HCT116 (cell line): ENCODE data around the gene DIS3L2. TPM values are rescaled to one million over a fixed set of nuclear protein-coding genes. Genes with fewer than 3 reads are reported as not detected.

Experiments
- ATAC-seq: fragments of 200-7000 bp; cut with Tn5 transposase; 2 replicates; pipeline ENCODE4 v1.9.1; 2020; ENCODE audit warnings: mild to moderate bottlenecking, moderate library complexity
- BruUV-seq: library from RNA; stranded (reverse); fragments of 400-500 nt; replicated peaks from 2 replicates; lab custom pipeline; 2021; lab: Mats Ljungman, UMichigan
- CTCF ChIA-PET: fragments of 300-600 bp; sonication (Branson Sonifier 250); formaldehyde crosslinking; loops from one replicate; lab custom pipeline; 2021; ENCODE audit warnings: antibody characterized with exemption; lab: Charles Lee
- POLR2A ChIA-PET: fragments of 300-600, 350-600 bp; sonication (Branson Sonifier 250); formaldehyde crosslinking; loops from one replicate; lab custom pipeline; 2021; ENCODE audit warnings: antibody characterized with exemption; lab: Charles Lee
- RAD21 ChIA-PET, 2 experiments: fragments of 300-600 bp; sonication (Branson Sonifier 250); formaldehyde crosslinking; loops; one replicate each; lab custom pipeline; 2023; ENCODE audit warnings: low total read pairs in 2 of 2; ENCODE audit not compliant: uncharacterized antibody in 2 of 2, unreplicated experiment in 2 of 2, low non-redundant PET in 1 of 2; lab: Charles Lee
- DNase-seq: peaks from one replicate; pipeline ENCODE4 v3.0.0-alpha.2; 2010; ENCODE audit warnings: low read depth, low spot score
- H2AFZ ChIP-seq: fragments of 200-600 bp; shearing (Covaris generic), sonication (generic); 2 replicates; pipeline ENCODE4 v1.6.1; 2017; ENCODE audit warnings: low read depth, mixed run types, mixed read lengths, antibody characterized with exemption, low read length; ENCODE audit not compliant: poor library complexity, severe bottlenecking
- H3K27ac ChIP-seq: 2 replicates; pipeline ENCODE4 v1.5.1; 2012; ENCODE audit warnings: low read depth, low read length
- H3K27me3 ChIP-seq: fragments of 200-600 bp; sonication (generic); 2 replicates; pipeline ENCODE4 v1.6.1; 2016; ENCODE audit warnings: mixed run types, low read length, mixed read lengths; ENCODE audit not compliant: insufficient read depth
- H3K36me3 ChIP-seq, 2 experiments: fragments of 200-500 bp in 1 of 2; fragments of 200-600 bp in 1 of 2; sonication (Bioruptor generic) in 1 of 2; sonication (generic) in 1 of 2; 2 replicates each; pipeline versions ENCODE4 v1.5.1 to v1.6.1; 2014 to 2016; ENCODE audit warnings: low read length in 2 of 2, inconsistent platforms in 1 of 2, mixed read lengths in 1 of 2, mixed run types in 1 of 2; ENCODE audit not compliant: insufficient read depth in 2 of 2, control insufficient read depth in 1 of 2
- H3K4me1 ChIP-seq, 2 experiments: fragments of 200-600 bp in 1 of 2; sonication (generic) in 1 of 2; 2 replicates each; pipeline versions ENCODE4 v1.5.1 to v1.6.1; 2012 to 2017; ENCODE audit warnings: low read length in 2 of 2, inconsistent platforms in 1 of 2, mild to moderate bottlenecking in 1 of 2, mixed read lengths in 1 of 2, mixed run types in 1 of 2, moderate library complexity in 1 of 2; ENCODE audit not compliant: insufficient read depth in 2 of 2, control insufficient read depth in 1 of 2
- H3K4me2 ChIP-seq: fragments of 200-600 bp; sonication (generic); 2 replicates; pipeline ENCODE4 v1.6.1; 2017; ENCODE audit warnings: mixed run types, low read length, mixed read lengths
- H3K4me3 ChIP-seq, 2 experiments: fragments of 200-600 bp in 1 of 2; sonication (generic) in 1 of 2; replicated peaks in 1 of 2; 2 replicates each; pipeline ENCODE4 v1.5.1; 2011 to 2016; ENCODE audit warnings: low read length in 2 of 2, control low read depth in 1 of 2, low read depth in 1 of 2, mild to moderate bottlenecking in 1 of 2, mixed read lengths in 1 of 2, mixed run types in 1 of 2
- H3K79me2 ChIP-seq: fragments of 200-600 bp; sonication (generic); 2 replicates; pipeline ENCODE4 v1.6.1; 2017; ENCODE audit warnings: mild to moderate bottlenecking, mixed run types, low read length, moderate library complexity, mixed read lengths; ENCODE audit not compliant: insufficient read depth
- H3K9ac ChIP-seq: fragments of 200-600 bp; sonication (generic); 2 replicates; pipeline ENCODE4 v1.6.1; 2016; ENCODE audit warnings: low read length, mixed read lengths
- H3K9me2 ChIP-seq: fragments of 200-600 bp; sonication (generic), shearing (Covaris generic); 2 replicates; pipeline ENCODE4 v1.6.1; 2017; ENCODE audit warnings: mixed run types, mild to moderate bottlenecking, moderate library complexity; ENCODE audit not compliant: insufficient read depth
- H3K9me3 ChIP-seq, 2 experiments: fragments of 200-500 bp in 1 of 2; fragments of 200-600 bp in 1 of 2; sonication (Bioruptor generic) in 1 of 2; sonication (generic) in 1 of 2; 2 replicates each; pipeline ENCODE4 v1.6.1; 2014 to 2017; ENCODE audit warnings: low read length in 2 of 2, mixed read lengths in 2 of 2, inconsistent platforms in 1 of 2, low read depth in 1 of 2, mild to moderate bottlenecking in 1 of 2, mixed run types in 1 of 2, moderate library complexity in 1 of 2; ENCODE audit not compliant: control insufficient read depth in 1 of 2, insufficient read depth in 1 of 2
- H4K20me1 ChIP-seq: fragments of 200-600 bp; sonication (generic), shearing (Covaris generic); 2 replicates; pipeline ENCODE4 v1.6.1; 2017; ENCODE audit warnings: mixed run types, mild to moderate bottlenecking, moderate library complexity; ENCODE audit not compliant: insufficient read depth
- CEBPB ChIP-seq: IDR thresholded peaks from 2 replicates; pipeline ENCODE4 v1.6.1; 2012; ENCODE audit warnings: low read depth
- CTCF ChIP-seq, 3 experiments: fragments of 200-600 bp in 1 of 3; sonication (generic) in 1 of 3; IDR thresholded peaks in 2 of 3; conservative IDR thresholded peaks in 1 of 3; 2 replicates each; pipeline ENCODE4 v1.5.1; 2012 to 2017; ENCODE audit warnings: low read depth in 2 of 3, low read length in 2 of 3, antibody characterized with exemption in 1 of 3, borderline replicate concordance in 1 of 3, control low read depth in 1 of 3, mild to moderate bottlenecking in 1 of 3, mixed read lengths in 1 of 3, mixed run types in 1 of 3, moderate library complexity in 1 of 3; ENCODE audit not compliant: insufficient read depth in 1 of 3
- EZH2phosphoT487 ChIP-seq: fragments of 200-600 bp; IDR thresholded peaks from 2 replicates; pipeline ENCODE4 v1.6.1; 2018; ENCODE audit warnings: antibody characterized with exemption, borderline replicate concordance
- JUND ChIP-seq: IDR thresholded peaks from 2 replicates; pipeline ENCODE4 v1.6.1; 2012
- SRF ChIP-seq: IDR thresholded peaks from 2 replicates; pipeline ENCODE4 v1.6.1; 2012; ENCODE audit warnings: low read depth
- YY1 ChIP-seq: IDR thresholded peaks from 2 replicates; pipeline ENCODE4 v1.6.1; 2011; ENCODE audit warnings: low read length, low read depth, moderate library complexity, mild to moderate bottlenecking; ENCODE audit not compliant: insufficient replicate concordance; ENCODE audit errors: extremely low read depth
- ZFX ChIP-seq: fragments of 450-650 bp; IDR thresholded peaks from 2 replicates; pipeline ENCODE4 v1.6.1; 2017
- intact Hi-C: fragments of 100-400 bp; cut with micrococcal nuclease; formaldehyde crosslinking; loops from 2 replicates; pipeline ENCODE4 v1.10.0; 2022
- total RNA-seq: library from RNA; stranded (reverse); gene quantifications from one replicate; pipeline ENCODE4 v1.2.1, GENCODE V29; 2021; ENCODE audit not compliant: unreplicated experiment

The DIS3L2 gene
- total RNA-seq, 1 experiment from 2014 or later, result 42.5 TPM

- CTCF ChIA-PET, result no interaction called here
These were observed 266.8 kb downstream of the DIS3L2 start for GRCh38 chr2:232228332-232228731.

More at GRCh38 chr2:232228332-232228731, 266.8 kb downstream of the DIS3L2 start:
- no peak overlapping the region for H3K9ac ChIP-seq
- no peaks in the 10 kb centered on the region for H4K20me1 ChIP-seq
- H3K27ac ChIP-seq, result no peak overlapping the region
- H3K79me2 ChIP-seq, result no peaks in the 10 kb centered on the region
- no peak overlapping the region for H3K4me2 ChIP-seq
- POLR2A ChIA-PET, result no interaction called here
- H3K27me3 ChIP-seq, result no peaks in the 10 kb centered on the region
- intact Hi-C loops, result no loop called here
- ATAC-seq, result no peak
- RAD21 ChIA-PET, result no interaction called here
- H3K9me3 ChIP-seq, result no peaks in the 10 kb centered on the region
- DNase-seq, result no peak
- no peak overlapping the region for H2AFZ ChIP-seq
- no peaks in the 10 kb centered on the region for H3K9me2 ChIP-seq
- no peaks in the 10 kb centered on the region for H3K36me3 ChIP-seq
- no peaks in the 10 kb centered on the region for H3K4me1 ChIP-seq
- no peak overlapping the region for H3K4me3 ChIP-seq
- BruUV-seq, result no TSS peak
- TF ChIP-seq EZH2phosphoT487 (no peak), ZFX (no peak), YY1 (no peak), CTCF (IDR thresholded peaks at IDR 0.05 in 2 of 3, conservative IDR thresholded peaks at IDR 0.05 in 1 of 3; ENCODE audit: borderline replicate concordance in 1 of 3, insufficient read depth in 1 of 3, low read depth in 2 of 3, low read length in 2 of 3) (no peak), JUND (no peak), CEBPB (no peak), SRF (no peak)
- TF ChIP-seq, all 23 proteins: peak for 0
